Peyer's patch (tissue), 4 donors: ENCODE data around the gene TNKS1BP1. TPM values are rescaled to one million over a fixed set of nuclear protein-coding genes. Genes with fewer than 3 reads are reported as not detected.

Experiments
- DNase-seq, 3 donors: peaks; one replicate each; pipeline ENCODE4 v3.0.0-alpha.2; 2017 to 2019
- H3K27ac ChIP-seq, 4 donors: fragments of 200-600 bp; sonication (generic); one replicate each; pipeline ENCODE4 v1.5.1; 2016 to 2019
- H3K27me3 ChIP-seq, 2 donors: fragments of 200-600 bp; sonication (generic); one replicate each; pipeline ENCODE4 v1.5.1; 2019
- H3K36me3 ChIP-seq, 3 donors: fragments of 200-600 bp; sonication (generic); one replicate each; pipeline ENCODE4 v1.5.1; 2016 to 2019
- H3K4me1 ChIP-seq, 4 donors: fragments of 200-600 bp; sonication (generic); one replicate each; pipeline ENCODE4 v1.5.1; 2016 to 2019
- H3K4me3 ChIP-seq, 4 donors: fragments of 200-600 bp; sonication (generic); 1 replicate in 3 of 4; 2 replicates in 1 of 4; pipeline ENCODE4 v1.5.1; 2016 to 2019; ENCODE audit warnings: mild to moderate bottlenecking in 1 of 4
- H3K9me3 ChIP-seq, 4 donors: fragments of 200-600 bp; sonication (generic); one replicate each; pipeline ENCODE4 v1.5.1; 2016 to 2019; ENCODE audit warnings: mild to moderate bottlenecking in 1 of 4
- CTCF ChIP-seq, 6 experiments: fragments of 450-650 bp in 4 of 6; fragments of 200-600 bp in 2 of 6; sonication (generic) in 1 of 6; IDR thresholded peaks; one replicate each; pipeline ENCODE4 v1.5.1; 2017 to 2019; ENCODE audit warnings: antibody characterized with exemption in 6 of 6, mild to moderate bottlenecking in 3 of 6, moderate library complexity in 1 of 6
- POLR2A ChIP-seq, 2 donors: fragments of 450-650 bp; IDR thresholded peaks; one replicate each; pipeline ENCODE4 v1.5.1; 2017; ENCODE audit warnings: antibody characterized with exemption in 2 of 2, mild to moderate bottlenecking in 2 of 2, moderate library complexity in 2 of 2
- total RNA-seq, 4 donors: library from RNA; depleted of rRNA; stranded (reverse); fragments of >200 nt; gene quantifications; one replicate each; pipeline ENCODE4 v1.1.0, GENCODE V29; 2016

TNKS1BP1 gene
- total RNA-seq, 4 donors from 2014 or later, result 91.8 to 156 (median 139) TPM

GRCh38 chr11:57260937-57261783, 63.6 kb downstream of the TNKS1BP1 start:
- Histone ChIP-seq H3K9me3 (peaks cover 0 to 3% (median 1%) of the 10 kb centered on the region in 4 donors), H3K36me3 (no peaks in the 10 kb centered on the region), H3K4me3 (no peak overlapping the region), H3K27ac (no peak overlapping the region), H3K27me3 (no peaks in the 10 kb centered on the region), H3K4me1 (no peaks in the 10 kb centered on the region)
- TF ChIP-seq CTCF (IDR thresholded peaks at IDR 0.05), result no peak
- TF ChIP-seq POLR2A (IDR thresholded peaks at IDR 0.05), result no peak
- no peak for DNase-seq

- H3K4me3 ChIP-seq, result no peak overlapping the region
- H3K4me1 ChIP-seq, result no peaks in the 10 kb centered on the region
- no peak for TF ChIP-seq CTCF (IDR thresholded peaks at IDR 0.05)
- TF ChIP-seq POLR2A (IDR thresholded peaks at IDR 0.05), result no peak
- DNase-seq, result no peak
- H3K27me3 ChIP-seq, result no peaks in the 10 kb centered on the region
- H3K9me3 ChIP-seq, result peaks cover 0 to 3% (median 0%) of the 10 kb centered on the region in 4 donors
- no peaks in the 10 kb centered on the region for H3K36me3 ChIP-seq
- H3K27ac ChIP-seq, result no peak overlapping the region
Measured at GRCh38 chr11:57256119-57256518, 68.6 kb downstream of the TNKS1BP1 start.

GRCh38 chr11:57255618-57256017, 69.1 kb downstream of the TNKS1BP1 start:
- Histone ChIP-seq H3K9me3 (peaks cover 0 to 3% (median 0%) of the 10 kb centered on the region in 4 donors), H3K36me3 (no peaks in the 10 kb centered on the region), H3K4me3 (no peak overlapping the region), H3K27me3 (no peaks in the 10 kb centered on the region), H3K4me1 (no peaks in the 10 kb centered on the region), H3K27ac (no peak overlapping the region)
- TF ChIP-seq CTCF (IDR thresholded peaks at IDR 0.05), result no peak
- DNase-seq, result no peak

GRCh38 chr11:57254631-57255030, 70.1 kb downstream of the TNKS1BP1 start:
- TF ChIP-seq POLR2A (IDR thresholded peaks at IDR 0.05) (no peak), CTCF (IDR thresholded peaks at IDR 0.05) (no peak)
- Histone ChIP-seq H3K27ac (no peak overlapping the region), H3K4me1 (no peaks in the 10 kb centered on the region), H3K27me3 (no peaks in the 10 kb centered on the region), H3K4me3 (no peak overlapping the region), H3K36me3 (no peaks in the 10 kb centered on the region), H3K9me3 (peaks cover 0 to 3% (median 0%) of the 10 kb centered on the region in 4 donors)
- DNase-seq, result no peak

- peaks cover 0 to 2% (median 0%) of the 10 kb centered on the region in 4 donors for H3K9me3 ChIP-seq
- TF ChIP-seq POLR2A (IDR thresholded peaks at IDR 0.05) (no peak), CTCF (IDR thresholded peaks at IDR 0.05) (no peak)
- no peaks in the 10 kb centered on the region for H3K4me1 ChIP-seq
- H3K36me3 ChIP-seq, result no peaks in the 10 kb centered on the region
- no peak overlapping the region for H3K27ac ChIP-seq
- H3K27me3 ChIP-seq, result no peaks in the 10 kb centered on the region
- no peak for DNase-seq
- H3K4me3 ChIP-seq, result no peak overlapping the region
Measured at GRCh38 chr11:57251491-57252104, 73.2 kb downstream of the TNKS1BP1 start.
